Panc1 (cell line): ENCODE data around the gene GLRX. TPM values are rescaled to one million over a fixed set of nuclear protein-coding genes. Genes with fewer than 3 reads are reported as not detected.
A peak's percentile ranks its signal among the peaks of the same experiment; 100 is the strongest.

Experiments used
- ATAC-seq: fragments of 200-7000 bp; cut with Tn5 transposase; 2 replicates; pipeline ENCODE4 v1.9.1; 2020; ENCODE audit warnings: mild to moderate bottlenecking, moderate library complexity
- BruUV-seq: library from RNA; stranded (reverse); fragments of 400-500 nt; replicated peaks from 2 replicates; lab custom pipeline; 2021; lab: Mats Ljungman, UMichigan
- CTCF ChIA-PET: fragments of 300-600 bp; sonication (Branson Sonifier 250); formaldehyde crosslinking; loops from one replicate; lab custom pipeline; 2022; ENCODE audit warnings: antibody characterized with exemption; lab: Charles Lee
- POLR2A ChIA-PET: fragments of 300-600 bp; sonication (Branson Sonifier 250); formaldehyde crosslinking; loops from one replicate; lab custom pipeline; 2022; ENCODE audit warnings: antibody characterized with exemption; lab: Charles Lee
- DNase-seq: peaks from one replicate; pipeline ENCODE4 v3.0.0-alpha.2; 2010; ENCODE audit warnings: low read depth, low spot score
- H3K27ac ChIP-seq: 2 replicates; pipeline ENCODE4 v1.5.1; 2011; ENCODE audit warnings: mild to moderate bottlenecking, low read length, inconsistent platforms
- H3K27me3 ChIP-seq: fragments of 200-500 bp; sonication (Bioruptor generic); 2 replicates; pipeline ENCODE4 v1.6.0; 2014; ENCODE audit warnings: low read length, inconsistent platforms; ENCODE audit not compliant: control insufficient read depth, insufficient read depth
- H3K36me3 ChIP-seq: fragments of 200-500 bp; sonication (Bioruptor generic); 2 replicates; pipeline ENCODE4 v1.5.1; 2014; ENCODE audit warnings: inconsistent platforms, mild to moderate bottlenecking, low read length, moderate library complexity; ENCODE audit not compliant: control insufficient read depth, insufficient read depth
- H3K4me1 ChIP-seq: 2 replicates; pipeline ENCODE4 v1.5.1; 2011; ENCODE audit warnings: inconsistent platforms, mild to moderate bottlenecking, low read length, moderate library complexity; ENCODE audit not compliant: control insufficient read depth, insufficient read depth
- H3K4me3 ChIP-seq, 2 experiments: 2 replicates each; pipeline ENCODE4 v1.5.1; 2011 to 2012; ENCODE audit warnings: low read depth in 2 of 2, low read length in 2 of 2, mild to moderate bottlenecking in 2 of 2, inconsistent platforms in 1 of 2, moderate library complexity in 1 of 2
- H3K9me3 ChIP-seq: fragments of 200-500 bp; sonication (Bioruptor generic); 2 replicates; pipeline ENCODE4 v1.5.1; 2014; ENCODE audit warnings: low read depth, mild to moderate bottlenecking, inconsistent platforms, low read length, moderate library complexity; ENCODE audit not compliant: control insufficient read depth, insufficient read depth
- POLR2AphosphoS5 ChIP-seq: IDR thresholded peaks from 2 replicates; pipeline ENCODE4 v1.6.1; 2012; ENCODE audit warnings: mild to moderate bottlenecking, low read depth, low read length, moderate library complexity
- SIN3A ChIP-seq: IDR thresholded peaks from 2 replicates; pipeline ENCODE4 v1.6.1; 2012; ENCODE audit warnings: low read depth, mild to moderate bottlenecking, low read length, moderate library complexity, borderline replicate concordance; ENCODE audit not compliant: insufficient read depth
- TCF7L2 ChIP-seq: IDR thresholded peaks from 2 replicates; pipeline ENCODE4 v1.6.1; 2011; ENCODE audit warnings: mild to moderate bottlenecking, low read depth, low read length, inconsistent platforms
- in situ Hi-C: cut with HindIII; loops from 2 replicates; pipeline ENCODE4 v1.10.0; 2016; ENCODE audit warnings: low sequenced_read_pairs, low pct_unique_long_range_greater_than_20kb
- intact Hi-C: fragments of 100-400 bp; cut with micrococcal nuclease; formaldehyde crosslinking; loops from one replicate; pipeline ENCODE4 v1.10.0; 2022; ENCODE audit not compliant: unreplicated experiment
- total RNA-seq: library from RNA; stranded (reverse); gene quantifications from one replicate; pipeline ENCODE4 v1.2.1, GENCODE V29; 2021; ENCODE audit not compliant: unreplicated experiment
- TF ChIP-seq, protein P1 (sequence below), 2 experiments: IDR thresholded peaks; 2 replicates each; pipeline ENCODE4 v1.6.1; 2011 to 2012; ENCODE audit warnings: low read depth in 2 of 2, control low read depth in 1 of 2, low read length in 1 of 2, mild to moderate bottlenecking in 1 of 2, moderate library complexity in 1 of 2; ENCODE audit not compliant: insufficient read depth in 1 of 2
- TF ChIP-seq, protein P2 (sequence below): fragments of 450-650 bp; IDR thresholded peaks from 2 replicates; pipeline ENCODE4 v1.5.1; 2017; ENCODE audit warnings: mild to moderate bottlenecking

The GLRX gene
- total RNA-seq, 1 experiment from 2014 or later, result 5.8 TPM

DNA sequence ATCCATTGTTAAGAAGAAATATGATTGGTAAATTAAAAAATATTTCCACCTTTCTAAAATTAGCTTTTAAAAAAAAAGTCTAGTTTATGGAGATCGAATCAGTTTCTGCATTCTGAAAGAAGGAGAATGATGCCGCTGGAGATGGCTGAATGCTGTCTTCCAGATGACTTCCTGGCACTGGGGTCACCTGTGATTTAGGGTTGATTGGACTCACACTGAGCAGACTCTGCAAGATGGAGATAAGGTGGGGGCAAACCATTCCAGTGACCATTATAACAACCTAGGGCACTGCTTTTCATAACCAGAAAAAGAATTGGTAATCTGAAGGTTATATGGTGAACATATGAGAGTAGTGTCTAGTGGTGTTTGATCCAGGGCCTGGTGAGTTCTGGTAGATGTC, 50.6 kb downstream of the GLRX start:
- in situ Hi-C loops, result no loop called here
- POLR2A ChIA-PET, result no interaction called here
- intact Hi-C loops, result no loop called here

DNA sequence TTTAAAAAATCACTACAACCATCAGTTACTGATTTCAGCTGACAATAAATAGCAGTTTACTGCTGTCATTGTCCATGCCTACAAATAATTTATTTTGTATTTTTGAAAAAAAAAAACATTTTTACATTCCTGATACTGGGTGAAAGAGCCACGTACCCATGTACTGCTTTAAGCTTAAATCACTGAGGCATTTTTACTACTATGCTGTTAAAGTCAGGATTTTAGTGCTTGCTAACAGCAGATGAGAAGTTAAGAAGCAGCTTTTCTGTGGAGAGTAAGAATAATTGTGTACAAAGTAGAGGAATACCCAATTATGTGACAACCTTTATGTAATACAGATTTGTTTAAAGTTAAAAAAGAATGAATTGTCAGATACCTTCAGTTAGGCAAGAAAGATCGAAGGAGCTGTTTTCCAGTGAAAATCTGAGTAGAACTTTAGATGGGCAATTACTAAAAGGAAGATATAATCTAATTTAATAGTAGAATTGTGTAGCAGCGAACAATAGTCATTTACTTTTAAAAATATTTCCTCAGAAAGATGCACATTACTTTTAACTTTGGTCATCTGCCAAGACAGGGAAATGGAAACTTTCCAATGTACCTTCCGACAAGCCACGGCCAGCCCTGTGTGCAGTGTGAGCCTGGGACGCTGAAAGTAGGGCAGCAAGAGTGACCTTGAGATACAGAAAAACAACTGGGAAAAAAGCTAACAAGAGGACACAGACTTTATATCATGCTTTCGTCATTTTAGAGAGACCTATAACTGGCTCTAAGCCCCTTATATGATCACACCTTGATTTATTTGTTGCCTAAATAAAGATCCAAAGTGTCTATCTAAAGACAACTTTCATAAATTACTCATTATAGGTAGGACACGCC, 51.5 kb downstream of the GLRX start:
- TF ChIP-seq SIN3A (no peak), TCF7L2 (no peak), POLR2AphosphoS5 (no peak)
- TF ChIP-seq, protein P1, sequence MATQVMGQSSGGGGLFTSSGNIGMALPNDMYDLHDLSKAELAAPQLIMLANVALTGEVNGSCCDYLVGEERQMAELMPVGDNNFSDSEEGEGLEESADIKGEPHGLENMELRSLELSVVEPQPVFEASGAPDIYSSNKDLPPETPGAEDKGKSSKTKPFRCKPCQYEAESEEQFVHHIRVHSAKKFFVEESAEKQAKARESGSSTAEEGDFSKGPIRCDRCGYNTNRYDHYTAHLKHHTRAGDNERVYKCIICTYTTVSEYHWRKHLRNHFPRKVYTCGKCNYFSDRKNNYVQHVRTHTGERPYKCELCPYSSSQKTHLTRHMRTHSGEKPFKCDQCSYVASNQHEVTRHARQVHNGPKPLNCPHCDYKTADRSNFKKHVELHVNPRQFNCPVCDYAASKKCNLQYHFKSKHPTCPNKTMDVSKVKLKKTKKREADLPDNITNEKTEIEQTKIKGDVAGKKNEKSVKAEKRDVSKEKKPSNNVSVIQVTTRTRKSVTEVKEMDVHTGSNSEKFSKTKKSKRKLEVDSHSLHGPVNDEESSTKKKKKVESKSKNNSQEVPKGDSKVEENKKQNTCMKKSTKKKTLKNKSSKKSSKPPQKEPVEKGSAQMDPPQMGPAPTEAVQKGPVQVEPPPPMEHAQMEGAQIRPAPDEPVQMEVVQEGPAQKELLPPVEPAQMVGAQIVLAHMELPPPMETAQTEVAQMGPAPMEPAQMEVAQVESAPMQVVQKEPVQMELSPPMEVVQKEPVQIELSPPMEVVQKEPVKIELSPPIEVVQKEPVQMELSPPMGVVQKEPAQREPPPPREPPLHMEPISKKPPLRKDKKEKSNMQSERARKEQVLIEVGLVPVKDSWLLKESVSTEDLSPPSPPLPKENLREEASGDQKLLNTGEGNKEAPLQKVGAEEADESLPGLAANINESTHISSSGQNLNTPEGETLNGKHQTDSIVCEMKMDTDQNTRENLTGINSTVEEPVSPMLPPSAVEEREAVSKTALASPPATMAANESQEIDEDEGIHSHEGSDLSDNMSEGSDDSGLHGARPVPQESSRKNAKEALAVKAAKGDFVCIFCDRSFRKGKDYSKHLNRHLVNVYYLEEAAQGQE (IDR thresholded peaks at IDR 0.05; ENCODE audit: insufficient read depth in 1 of 2, low read depth in 2 of 2, low read length in 1 of 2), result no peak
- TF ChIP-seq, protein P2, sequence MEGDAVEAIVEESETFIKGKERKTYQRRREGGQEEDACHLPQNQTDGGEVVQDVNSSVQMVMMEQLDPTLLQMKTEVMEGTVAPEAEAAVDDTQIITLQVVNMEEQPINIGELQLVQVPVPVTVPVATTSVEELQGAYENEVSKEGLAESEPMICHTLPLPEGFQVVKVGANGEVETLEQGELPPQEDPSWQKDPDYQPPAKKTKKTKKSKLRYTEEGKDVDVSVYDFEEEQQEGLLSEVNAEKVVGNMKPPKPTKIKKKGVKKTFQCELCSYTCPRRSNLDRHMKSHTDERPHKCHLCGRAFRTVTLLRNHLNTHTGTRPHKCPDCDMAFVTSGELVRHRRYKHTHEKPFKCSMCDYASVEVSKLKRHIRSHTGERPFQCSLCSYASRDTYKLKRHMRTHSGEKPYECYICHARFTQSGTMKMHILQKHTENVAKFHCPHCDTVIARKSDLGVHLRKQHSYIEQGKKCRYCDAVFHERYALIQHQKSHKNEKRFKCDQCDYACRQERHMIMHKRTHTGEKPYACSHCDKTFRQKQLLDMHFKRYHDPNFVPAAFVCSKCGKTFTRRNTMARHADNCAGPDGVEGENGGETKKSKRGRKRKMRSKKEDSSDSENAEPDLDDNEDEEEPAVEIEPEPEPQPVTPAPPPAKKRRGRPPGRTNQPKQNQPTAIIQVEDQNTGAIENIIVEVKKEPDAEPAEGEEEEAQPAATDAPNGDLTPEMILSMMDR, result no peak
- DNase-seq (no peak), ATAC-seq (no peak)
- Histone ChIP-seq H3K36me3 (no peaks in the 10 kb centered on the region; the same call in 1 of the 2 replicates), H3K4me1 (no peaks in the 10 kb centered on the region), H3K27me3 (no peaks in the 10 kb centered on the region), H3K9me3 (no peaks in the 10 kb centered on the region), H3K27ac (no peak overlapping the region), H3K4me3 (no peak overlapping the region)
- CTCF ChIA-PET, result interaction anchor here (0.6 to 1.4 kb wide), 3 partner anchors 10 to 831 kb away, joined by 3 to 8 read pairs (median 6); no protein-coding TSS in a partner anchor
- BruUV-seq, result no TSS peak
- in situ Hi-C loops (no loop called here), intact Hi-C loops (no loop called here)
- POLR2A ChIA-PET, result interaction anchor here (0.7 kb wide), 1 partner anchor 354 kb away, joined by 3 read pairs; no protein-coding TSS in a partner anchor

More for the DNA sequence above, 50.6 kb downstream of the GLRX start:
- ATAC-seq (peak; percentile 42; the same call in 1 of the 2 replicates), DNase-seq (no peak)
- Histone ChIP-seq H3K27ac (no peak overlapping the region), H3K27me3 (no peaks in the 10 kb centered on the region), H3K4me1 (no peaks in the 10 kb centered on the region), H3K9me3 (no peaks in the 10 kb centered on the region), H3K4me3 (no peak overlapping the region), H3K36me3 (no peaks in the 10 kb centered on the region; the same call in 1 of the 2 replicates)
- no TSS peak for BruUV-seq
- TF ChIP-seq, protein P2, result no peak
- TF ChIP-seq, protein P1 (IDR thresholded peaks at IDR 0.05; ENCODE audit: insufficient read depth in 1 of 2, low read depth in 2 of 2, low read length in 1 of 2), result no peak
- TF ChIP-seq SIN3A, result no peak
- no peak for TF ChIP-seq POLR2AphosphoS5
- TF ChIP-seq TCF7L2, result no peak
- CTCF ChIA-PET, result no interaction called here
